IMR-90 (cell line): Measurements from ENCODE around the gene YPEL1. TPM values are rescaled to one million over a fixed set of nuclear protein-coding genes. Genes with fewer than 3 reads are reported as not detected.
A peak's percentile ranks its signal among the peaks of the same experiment; 100 is the strongest.

Experiments used
- ATAC-seq: fragments of 200-7000 bp; cut with Tn5 transposase; 2 replicates; pipeline ENCODE4 v1.9.1; 2020; ENCODE audit warnings: low read depth, mild to moderate bottlenecking, moderate library complexity
- BruUV-seq: library from RNA; stranded (reverse); fragments of 400-500 nt; replicated peaks from 2 replicates; lab custom pipeline; 2021; lab: Mats Ljungman, UMichigan
- CTCF ChIA-PET: fragments of 300-600 bp; formaldehyde crosslinking; extraction: SDS; loops from one replicate; lab custom pipeline; 2021; ENCODE audit warnings: antibody characterized with exemption; lab: Yijun Ruan, JAX
- POLR2A ChIA-PET: fragments of 300-600 bp; sonication (Branson Sonifier 250); formaldehyde crosslinking; loops from one replicate; lab custom pipeline; 2022; ENCODE audit warnings: antibody characterized with exemption; ENCODE audit not compliant: unreplicated experiment; lab: Charles Lee
- DNase-seq: peaks from one replicate; pipeline ENCODE4 v3.0.0; 2013
- H2AFZ ChIP-seq: replicated peaks from 2 replicates; pipeline ENCODE3; 2013; ENCODE audit warnings: low read length, mild to moderate bottlenecking; ENCODE audit not compliant: poor library complexity
- H2AK5ac ChIP-seq: 2 replicates; pipeline ENCODE4 v1.6.1; 2013; ENCODE audit warnings: low read depth, low read length, inconsistent platforms
- H2AK9ac ChIP-seq: replicated peaks from 2 replicates; pipeline ENCODE3; 2013; ENCODE audit warnings: mild to moderate bottlenecking, low read depth, low read length, moderate library complexity; ENCODE audit not compliant: poor library complexity
- H2BK120ac ChIP-seq: 2 replicates; pipeline ENCODE4 v1.6.1; 2013; ENCODE audit warnings: low read depth, low read length, inconsistent platforms
- H2BK15ac ChIP-seq: 3 replicates; pipeline ENCODE4 v1.6.1; 2013; ENCODE audit warnings: low read depth, low read length, inconsistent platforms
- H2BK20ac ChIP-seq: 2 replicates; pipeline ENCODE4 v1.6.1; 2013; ENCODE audit warnings: low read depth, mild to moderate bottlenecking, inconsistent platforms, low read length, moderate library complexity
- H2BK5ac ChIP-seq: 2 replicates; pipeline ENCODE4 v1.6.1; 2013; ENCODE audit warnings: mild to moderate bottlenecking, low read depth, low read length, inconsistent platforms; ENCODE audit not compliant: poor library complexity, severe bottlenecking
- H3K14ac ChIP-seq: replicated peaks from 2 replicates; pipeline ENCODE4 v1.6.1; 2013; ENCODE audit warnings: low read depth, low read length, inconsistent platforms
- H3K18ac ChIP-seq: 2 replicates; pipeline ENCODE4 v1.6.1; 2013; ENCODE audit warnings: low read depth, low read length, control low read depth
- H3K23ac ChIP-seq: 2 replicates; pipeline ENCODE4 v1.6.1; 2013; ENCODE audit warnings: low read depth, low read length, inconsistent platforms
- H3K27ac ChIP-seq: 2 replicates; pipeline ENCODE4 v1.5.1; 2013; ENCODE audit warnings: mild to moderate bottlenecking, control low read depth, low read length; ENCODE audit not compliant: insufficient read depth
- H3K27me3 ChIP-seq: 2 replicates; pipeline ENCODE4 v1.6.1; 2013; ENCODE audit warnings: low read length; ENCODE audit not compliant: control insufficient read depth, insufficient read depth
- H3K36me3 ChIP-seq: 2 replicates; pipeline ENCODE4 v1.6.1; 2013; ENCODE audit warnings: low read length, mixed read lengths; ENCODE audit not compliant: control insufficient read depth, insufficient read depth
- H3K4ac ChIP-seq: 2 replicates; pipeline ENCODE4 v1.6.1; 2013; ENCODE audit warnings: low read depth, low read length, inconsistent platforms
- H3K4me1 ChIP-seq: 2 replicates; pipeline ENCODE4 v1.6.1; 2013; ENCODE audit warnings: low read length, mixed read lengths; ENCODE audit not compliant: control insufficient read depth, insufficient read depth
- H3K4me2 ChIP-seq: 2 replicates; pipeline ENCODE4 v1.6.1; 2013; ENCODE audit warnings: low read depth, mild to moderate bottlenecking, control low read depth, low read length, moderate library complexity
- H3K4me3 ChIP-seq: 2 replicates; pipeline ENCODE4 v1.5.1; 2013; ENCODE audit warnings: low read depth, mild to moderate bottlenecking, control low read depth, low read length, moderate library complexity; ENCODE audit not compliant: insufficient read depth
- H3K56ac ChIP-seq: 2 replicates; pipeline ENCODE4 v1.6.1; 2013; ENCODE audit warnings: low read length, inconsistent platforms; ENCODE audit not compliant: insufficient read depth; ENCODE audit errors: extremely low read depth
- H3K79me1 ChIP-seq, 2 experiments: 2 replicates each; pipeline ENCODE4 v1.6.1; 2013; ENCODE audit warnings: low read length in 2 of 2, inconsistent platforms in 1 of 2, low read depth in 1 of 2
- H3K9ac ChIP-seq: 2 replicates; pipeline ENCODE4 v1.6.1; 2013; ENCODE audit warnings: low read depth, low read length, control low read depth
- H3K9me1 ChIP-seq: 2 replicates; pipeline ENCODE4 v1.6.1; 2013; ENCODE audit warnings: low read length, inconsistent platforms; ENCODE audit not compliant: insufficient read depth
- H3K9me3 ChIP-seq: 2 replicates; pipeline ENCODE4 v1.6.1; 2013; ENCODE audit warnings: low read length; ENCODE audit not compliant: control insufficient read depth, insufficient read depth
- H4K20me1 ChIP-seq: 2 replicates; pipeline ENCODE4 v1.6.1; 2013; ENCODE audit warnings: low read length, inconsistent platforms; ENCODE audit not compliant: insufficient read depth
- H4K5ac ChIP-seq: 2 replicates; pipeline ENCODE4 v1.6.1; 2013; ENCODE audit warnings: mild to moderate bottlenecking, low read depth, low read length, control low read depth
- H4K8ac ChIP-seq, 2 experiments: 2 replicates each; pipeline ENCODE4 v1.6.1; 2013; ENCODE audit warnings: low read depth in 2 of 2, low read length in 2 of 2, control low read depth in 1 of 2, inconsistent platforms in 1 of 2
- H4K91ac ChIP-seq: 2 replicates; pipeline ENCODE4 v1.6.1; 2013; ENCODE audit warnings: low read depth, low read length, inconsistent platforms; ENCODE audit not compliant: insufficient read depth
- CEBPB ChIP-seq: IDR thresholded peaks from 2 replicates; pipeline ENCODE4 v1.6.1; 2012; ENCODE audit warnings: low read depth, low read length, improper control_type of control experiment
- FOS ChIP-seq: fragments of 150-350 bp; IDR thresholded peaks from 2 replicates; pipeline ENCODE4 v1.6.1; 2016; ENCODE audit warnings: low read depth, low read length
- MAFK ChIP-seq: IDR thresholded peaks from 2 replicates; pipeline ENCODE4 v1.6.1; 2012; ENCODE audit warnings: low read depth, low read length, improper control_type of control experiment
- WGBS, 2 experiments: methylation state at CpG; one replicate each; pipeline versions ENCODE4 v1.1.5 to v1.1.7; 2013; ENCODE audit warnings: missing lambda C conversion rate in 2 of 2; ENCODE audit not compliant: insufficient read length in 1 of 2; ENCODE audit errors: extremely low coverage in 2 of 2; 5-methylcytosine and 5-hydroxymethylcytosine counted together
- dilution Hi-C: fragments of 300-500 bp; cut with HindIII; formaldehyde crosslinking; loops from one replicate; pipeline ENCODE4 v1.14.3; 2018; ENCODE audit warnings: low sequenced_read_pairs; ENCODE audit not compliant: unreplicated experiment
- in situ Hi-C: fragments of 300-500 bp; cut with MboI; formaldehyde crosslinking; loops from 3 replicates; pipeline ENCODE4 v1.14.3; 2019; ENCODE audit warnings: low sequenced_read_pairs, inconsistent platforms, mixed read lengths
- intact Hi-C: fragments of 100-400 bp; cut with micrococcal nuclease; formaldehyde crosslinking; loops from 2 replicates; pipeline ENCODE4 v1.10.0; 2022
- polyA plus RNA-seq, 3 experiments: library from polyadenylated mRNA; depleted of rRNA; stranded (reverse); fragments of >200 nt; gene quantifications; 2 replicates each; pipeline ENCODE4 v1.2.3, GENCODE V29; 2012; ENCODE audit warnings: low replicate concordance in 1 of 3
- total RNA-seq: library from RNA; depleted of rRNA; stranded (reverse); fragments of >200 nt; gene quantifications from 2 replicates; pipeline ENCODE4 v1.2.3, GENCODE V29; 2012
- TF ChIP-seq, protein P1 (sequence below): conservative IDR thresholded peaks from 2 replicates; pipeline ENCODE4 v1.5.1; 2012; ENCODE audit warnings: mild to moderate bottlenecking, low read depth, low read length, improper control_type of control experiment

YPEL1 gene
- total and polyA plus RNA-seq, 2 of the 4 experiments (the other 2 are of a cell fraction), result 0.72 to 1.3 TPM

DNA sequence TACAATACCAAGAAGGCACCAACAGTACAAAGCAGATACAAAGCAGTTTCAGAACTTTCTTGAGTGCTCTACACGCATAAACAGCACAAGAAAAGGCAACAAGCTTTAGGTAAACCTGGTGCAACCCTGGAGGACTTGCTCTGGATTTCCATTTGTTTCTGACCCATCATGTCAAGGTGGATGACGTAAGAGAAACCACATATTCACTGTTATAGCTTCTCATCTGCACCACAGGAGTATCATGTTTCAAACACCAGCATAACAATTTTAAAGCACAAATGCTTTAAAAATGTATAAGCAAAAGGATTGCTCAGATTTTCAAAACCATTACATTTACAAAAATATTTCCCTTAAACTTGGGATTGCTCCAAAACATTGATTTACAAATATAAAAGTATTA lies 25.0 kb upstream of the YPEL1 start:
- Histone ChIP-seq H3K27ac (no peak overlapping the region), H3K4me2 (peak overlapping the region; percentile 23; the same call in 1 of the 2 replicates), H4K5ac (no peak overlapping the region), H4K8ac (no peak overlapping the region), H3K14ac (no peak overlapping the region), H2BK5ac (peak overlapping the region; percentile 99), H4K20me1 (peaks cover 19% of the 10 kb centered on the region; the same call in 1 of the 2 replicates), H3K36me3 (peaks cover 30% of the 10 kb centered on the region), H3K4me3 (no peak overlapping the region), H3K56ac (no peak overlapping the region), H4K91ac (no peak overlapping the region), H2BK15ac (no peak overlapping the region), H3K23ac (no peak overlapping the region), H3K4ac (no peak overlapping the region), H3K9ac (no peak overlapping the region), H2BK20ac (no peak overlapping the region), H3K27me3 (no peaks in the 10 kb centered on the region), H3K4me1 (peaks cover 26% of the 10 kb centered on the region), H2AK5ac (no peak overlapping the region), H3K79me1 (peaks cover 17 to 50% of the 10 kb centered on the region in 2 experiments), H2AFZ (no peak overlapping the region), H2BK120ac (no peak overlapping the region), H3K9me3 (no peaks in the 10 kb centered on the region), H2AK9ac (no peak overlapping the region), H3K18ac (no peak overlapping the region), H3K9me1 (peaks cover 39% of the 10 kb centered on the region)
- WGBS, 2 experiments, result 40% methylated on average over 1 of the region's 2 CpGs; no CpG with 5 or more reads in 1 of the 2 experiments
- in situ Hi-C loops (no loop called here), intact Hi-C loops (loop anchor here (5.0 kb wide), 1 partner anchor 107 kb away; the partner anchor contains the start of gene MAPK1), dilution Hi-C loops (no loop called here)
- peak; percentile 88 for TF ChIP-seq CEBPB
- TF ChIP-seq MAFK, result 0 out of 2 replicates have a peak, but pooled peaks have one; percentile 6
- TF ChIP-seq FOS, result peak; percentile 44; the same call in 1 of the 2 replicates
- TF ChIP-seq, protein P1, sequence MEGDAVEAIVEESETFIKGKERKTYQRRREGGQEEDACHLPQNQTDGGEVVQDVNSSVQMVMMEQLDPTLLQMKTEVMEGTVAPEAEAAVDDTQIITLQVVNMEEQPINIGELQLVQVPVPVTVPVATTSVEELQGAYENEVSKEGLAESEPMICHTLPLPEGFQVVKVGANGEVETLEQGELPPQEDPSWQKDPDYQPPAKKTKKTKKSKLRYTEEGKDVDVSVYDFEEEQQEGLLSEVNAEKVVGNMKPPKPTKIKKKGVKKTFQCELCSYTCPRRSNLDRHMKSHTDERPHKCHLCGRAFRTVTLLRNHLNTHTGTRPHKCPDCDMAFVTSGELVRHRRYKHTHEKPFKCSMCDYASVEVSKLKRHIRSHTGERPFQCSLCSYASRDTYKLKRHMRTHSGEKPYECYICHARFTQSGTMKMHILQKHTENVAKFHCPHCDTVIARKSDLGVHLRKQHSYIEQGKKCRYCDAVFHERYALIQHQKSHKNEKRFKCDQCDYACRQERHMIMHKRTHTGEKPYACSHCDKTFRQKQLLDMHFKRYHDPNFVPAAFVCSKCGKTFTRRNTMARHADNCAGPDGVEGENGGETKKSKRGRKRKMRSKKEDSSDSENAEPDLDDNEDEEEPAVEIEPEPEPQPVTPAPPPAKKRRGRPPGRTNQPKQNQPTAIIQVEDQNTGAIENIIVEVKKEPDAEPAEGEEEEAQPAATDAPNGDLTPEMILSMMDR, result no peak
- ChIA-PET POLR2A (no interaction called here), CTCF (interaction anchor here (0.5 to 1.3 kb wide), 3 partner anchors 14 to 102 kb away, joined by 3 to 6 read pairs (median 3); no protein-coding TSS in a partner anchor)
- peak; percentile 98 for DNase-seq
- no TSS peak for BruUV-seq
- peak; percentile 53 for ATAC-seq
